ENCODE measurements around the gene RTP5. TPM values are rescaled to one million over a fixed set of nuclear protein-coding genes. Genes with fewer than 3 reads are reported as not detected.

The RTP5 gene
- total RNA-seq, 1 experiment from 2014 or later = not detected

- H3K27ac Mint-ChIP-seq = no peak overlapping the region
- Histone ChIP-seq H2BK15ac (ENCODE audit: low read depth, low read length) (no peak overlapping the region), H2BK5ac (ENCODE audit: insufficient read length, low read length) (no peak overlapping the region), H2BK20ac (ENCODE audit: low read depth, low read length, poor library complexity, severe bottlenecking) (no peak overlapping the region), H3K4me2 (ENCODE audit: insufficient read depth, insufficient read length, low read length) (peak overlapping the region; percentile 6), H3K14ac (ENCODE audit: insufficient read depth, low read length) (no peak overlapping the region), H3K18ac (ENCODE audit: insufficient read length, low read depth, low read length) (no peak overlapping the region), H3K4ac (ENCODE audit: low read depth, low read length) (no peak overlapping the region), H4K91ac (ENCODE audit: insufficient read length, low read depth, low read length) (no peak overlapping the region), H2BK120ac (ENCODE audit: low read depth, low read length, poor library complexity, severe bottlenecking) (no peak overlapping the region), H3K23me2 (ENCODE audit: insufficient read length, low read depth, low read length, poor library complexity, severe bottlenecking) (no peaks in the 10 kb centered on the region), H3K9me3 (ENCODE audit: control insufficient read depth, low read depth, low read length) (no peaks in the 10 kb centered on the region), H4K8ac (replicated peaks; ENCODE audit: insufficient read length, low read depth, low read length) (no peak overlapping the region), H3K56ac (ENCODE audit: insufficient read length, low read depth, low read length) (no peak overlapping the region), H4K5ac (ENCODE audit: insufficient read length, low read depth, low read length) (no peak overlapping the region), H2AK5ac (ENCODE audit: insufficient read length, low read length) (no peak overlapping the region), H3K27ac (ENCODE audit: insufficient read length, low read depth, low read length) (no peak overlapping the region), H3K23ac (ENCODE audit: insufficient read length, low read depth, low read length) (no peak overlapping the region), H3K27me3 (ENCODE audit: insufficient read depth, low read length) (peaks cover 2% of the 10 kb centered on the region; the same call in 1 of the 2 replicates), H3K79me1 (ENCODE audit: insufficient read depth, low read depth, low read length, poor library complexity, severe bottlenecking) (no peaks in the 10 kb centered on the region), H2AFZ (ENCODE audit: low read length) (no peak overlapping the region), H2BK12ac (ENCODE audit: insufficient read length, low read depth, low read length) (no peak overlapping the region), H4K20me1 (ENCODE audit: control insufficient read depth, insufficient read depth, insufficient read length) (no peaks in the 10 kb centered on the region), H3K79me2 (ENCODE audit: insufficient read depth, low read length) (no peaks in the 10 kb centered on the region), H3K4me1 (ENCODE audit: insufficient read depth, low read length) (no peaks in the 10 kb centered on the region; the same call in 1 of the 2 replicates), H3K9ac (ENCODE audit: extremely low read depth, insufficient read length, low read length) (no peak overlapping the region), H3T11ph (ENCODE audit: low read length) (no peak overlapping the region)
- no peak for TF ChIP-seq CTCF (conservative IDR thresholded peaks at IDR 0.05)
- peak; percentile 32 for DNase-seq
- H3K9me3 Mint-ChIP-seq = peaks cover 0 to 4% of the 10 kb centered on the region in 2 experiments; a peak in 1 of 5 replicates
- H3K27me3 Mint-ChIP-seq (ENCODE audit: low read depth) = peaks cover 47% of the 10 kb centered on the region
- peaks cover 7 to 29% of the 10 kb centered on the region in 2 experiments for H3K4me1 Mint-ChIP-seq
- H3K4me3 Mint-ChIP-seq = peak overlapping the region in 1 of 2 experiments; percentile 41; a peak in 2 of 5 replicates
- no CpG with 5 or more reads among the region's 29 CpGs for WGBS (ENCODE audit: extremely low coverage, insufficient read length, low lambda C conversion rate)
- H3K36me3 Mint-ChIP-seq (ENCODE audit: insufficient read depth in 1 of 3, low read depth in 3 of 3) = peaks cover 0 to 1% (median 0%) of the 10 kb centered on the region in 3 experiments; a peak in 1 of 7 replicates
Measured at GRCh38 chr2:241842620-241843211, 26.8 kb upstream of the RTP5 start.

Data from H9 (cell line).